Measurements from ENCODE around the gene ESCO1.

DNA sequence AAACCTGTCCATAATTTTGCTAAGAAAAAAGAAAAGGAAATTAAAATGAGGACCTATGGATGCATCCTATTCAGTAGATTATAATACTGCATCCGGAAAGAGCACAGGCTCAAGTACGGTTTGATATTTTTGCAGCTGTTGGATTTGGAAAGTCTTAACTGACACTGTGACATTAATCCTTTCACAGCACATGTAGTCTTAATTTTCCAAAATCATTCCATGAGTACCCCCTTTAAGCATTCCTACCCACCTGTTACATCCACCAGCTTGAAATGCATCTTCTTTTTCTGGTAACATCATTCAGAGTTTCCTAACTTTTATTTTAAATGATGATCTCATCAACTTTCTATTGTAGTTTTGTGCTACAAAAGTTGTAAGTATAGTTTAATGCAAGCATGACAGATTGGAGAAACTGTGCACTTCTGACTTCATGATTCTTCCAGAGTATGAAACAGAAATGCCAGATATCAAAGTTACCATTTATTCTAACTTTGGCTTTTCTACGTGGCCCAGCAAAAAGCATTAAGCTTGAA lies 113.5 kb downstream of the ESCO1 start:
- TF ChIP-seq, protein P1, sequence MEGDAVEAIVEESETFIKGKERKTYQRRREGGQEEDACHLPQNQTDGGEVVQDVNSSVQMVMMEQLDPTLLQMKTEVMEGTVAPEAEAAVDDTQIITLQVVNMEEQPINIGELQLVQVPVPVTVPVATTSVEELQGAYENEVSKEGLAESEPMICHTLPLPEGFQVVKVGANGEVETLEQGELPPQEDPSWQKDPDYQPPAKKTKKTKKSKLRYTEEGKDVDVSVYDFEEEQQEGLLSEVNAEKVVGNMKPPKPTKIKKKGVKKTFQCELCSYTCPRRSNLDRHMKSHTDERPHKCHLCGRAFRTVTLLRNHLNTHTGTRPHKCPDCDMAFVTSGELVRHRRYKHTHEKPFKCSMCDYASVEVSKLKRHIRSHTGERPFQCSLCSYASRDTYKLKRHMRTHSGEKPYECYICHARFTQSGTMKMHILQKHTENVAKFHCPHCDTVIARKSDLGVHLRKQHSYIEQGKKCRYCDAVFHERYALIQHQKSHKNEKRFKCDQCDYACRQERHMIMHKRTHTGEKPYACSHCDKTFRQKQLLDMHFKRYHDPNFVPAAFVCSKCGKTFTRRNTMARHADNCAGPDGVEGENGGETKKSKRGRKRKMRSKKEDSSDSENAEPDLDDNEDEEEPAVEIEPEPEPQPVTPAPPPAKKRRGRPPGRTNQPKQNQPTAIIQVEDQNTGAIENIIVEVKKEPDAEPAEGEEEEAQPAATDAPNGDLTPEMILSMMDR (IDR thresholded peaks at IDR 0.05): no peak
- TF ChIP-seq POLR2A (IDR thresholded peaks at IDR 0.05): no peak

All from adrenal gland (tissue), 5 donors.